Daoy (cell line): ENCODE measurements around the gene NPLOC4. TPM values are rescaled to one million over a fixed set of nuclear protein-coding genes. Genes with fewer than 3 reads are reported as not detected.

Experiments used
- DNase-seq: peaks from one replicate; pipeline ENCODE4 v3.0.0-alpha.2; 2015; ENCODE audit warnings: low read depth
- total RNA-seq: library from RNA; depleted of rRNA; stranded (reverse); fragments of >200 nt; shearing (Covaris generic); gene quantifications from 2 replicates; pipeline ENCODE4 v1.2.3, GENCODE V29; 2014

Gene NPLOC4
- total RNA-seq, 1 experiment from 2014 or later, result 78.5 TPM

DNA sequence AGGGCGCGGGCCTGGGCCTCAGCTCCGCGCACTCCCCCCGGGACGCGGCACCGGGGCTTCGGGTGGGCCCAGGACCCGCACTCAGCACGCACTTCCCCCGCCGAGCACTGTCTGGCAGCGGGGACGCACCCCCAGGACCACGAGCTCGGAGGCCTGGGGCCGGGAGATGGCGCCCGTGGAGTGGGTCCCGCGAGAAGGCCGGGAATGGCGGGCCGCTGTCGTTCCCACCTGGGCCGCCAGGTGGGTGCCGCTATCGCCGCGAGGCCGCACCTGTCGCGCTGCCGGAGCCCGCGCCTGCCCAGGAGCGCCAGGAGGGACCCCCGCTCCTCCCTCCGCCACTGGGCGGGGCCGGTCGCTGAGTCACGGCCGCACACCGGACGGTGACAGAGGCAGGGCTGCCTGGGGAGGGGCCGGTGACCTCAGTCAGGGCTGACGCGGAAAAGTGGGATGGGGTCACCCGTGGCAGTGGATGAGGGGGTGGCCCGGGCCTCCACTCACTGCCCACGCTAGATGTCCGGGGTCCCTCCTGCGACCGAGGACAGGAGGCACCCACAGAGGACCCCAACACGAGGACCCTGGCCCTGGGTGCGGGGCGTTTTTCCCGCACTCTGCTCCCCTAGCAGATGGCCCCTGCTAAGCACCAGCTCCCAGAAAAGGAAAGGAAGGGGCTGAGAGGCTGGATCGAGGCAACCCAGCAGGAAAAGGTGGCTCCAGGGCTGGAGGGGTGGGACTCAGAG, 117.5 kb downstream of the NPLOC4 start:
- peak; percentile 80 for DNase-seq

DNA sequence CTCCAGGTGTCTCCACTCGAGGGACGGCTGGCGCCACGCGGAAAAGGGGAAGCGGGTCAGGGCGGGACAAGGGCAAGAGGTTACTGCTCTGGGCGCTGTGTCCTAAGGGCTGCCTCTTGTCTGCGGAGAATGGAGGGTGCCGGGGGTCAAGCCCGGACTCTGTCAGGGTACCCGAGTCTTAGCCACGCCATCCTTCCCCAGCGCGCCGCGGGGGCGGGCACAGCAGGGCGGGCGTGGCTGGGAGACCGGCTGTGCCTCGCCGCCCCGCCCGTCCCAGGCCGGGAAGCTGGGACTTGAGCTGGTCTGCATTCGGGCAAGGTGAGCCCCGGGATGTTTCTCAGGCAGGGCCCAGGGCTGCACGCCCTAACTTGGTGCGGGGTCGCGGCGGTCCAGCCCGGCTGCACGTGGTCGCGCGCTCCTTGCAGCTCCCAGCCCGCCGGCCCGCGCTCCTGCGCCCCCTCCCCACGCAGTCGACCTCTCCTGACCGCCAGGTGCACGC, 118.1 kb downstream of the NPLOC4 start:
- DNase-seq, result peak; percentile 75

DNA sequence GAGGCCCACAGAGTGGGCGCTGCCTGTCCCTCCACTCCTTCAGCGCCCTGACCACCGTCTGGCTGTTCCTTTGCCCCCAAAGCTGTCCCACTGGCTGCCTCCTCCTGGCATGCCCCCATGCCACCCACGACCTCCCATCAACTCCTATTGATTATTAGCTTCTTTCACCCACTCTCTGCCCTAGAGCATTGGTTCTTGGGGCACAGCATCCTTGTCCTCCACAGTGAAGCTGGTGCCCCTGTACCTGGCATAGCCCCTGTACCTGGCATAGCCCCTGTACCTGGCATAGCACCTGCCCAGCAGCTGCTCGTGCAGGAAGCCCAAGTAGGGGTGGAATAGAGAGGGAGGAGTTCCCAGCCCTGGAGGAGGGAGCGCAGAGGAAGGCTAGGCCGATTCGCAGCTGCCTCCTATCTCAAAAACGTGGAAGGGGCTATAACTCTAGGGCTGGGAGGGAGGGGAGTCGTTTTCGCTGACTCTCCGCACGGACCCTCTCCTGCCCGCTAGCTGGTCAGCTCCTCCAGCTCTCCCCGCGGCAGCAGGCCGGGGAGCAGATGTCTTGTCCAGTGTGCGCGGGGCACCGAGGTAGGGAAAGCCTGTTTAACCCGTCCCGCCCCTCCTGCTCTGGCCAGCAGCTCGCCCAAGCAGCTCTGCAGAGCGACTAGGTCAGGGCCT, 118.7 kb downstream of the NPLOC4 start:
- DNase-seq, result peak; percentile 11

DNA sequence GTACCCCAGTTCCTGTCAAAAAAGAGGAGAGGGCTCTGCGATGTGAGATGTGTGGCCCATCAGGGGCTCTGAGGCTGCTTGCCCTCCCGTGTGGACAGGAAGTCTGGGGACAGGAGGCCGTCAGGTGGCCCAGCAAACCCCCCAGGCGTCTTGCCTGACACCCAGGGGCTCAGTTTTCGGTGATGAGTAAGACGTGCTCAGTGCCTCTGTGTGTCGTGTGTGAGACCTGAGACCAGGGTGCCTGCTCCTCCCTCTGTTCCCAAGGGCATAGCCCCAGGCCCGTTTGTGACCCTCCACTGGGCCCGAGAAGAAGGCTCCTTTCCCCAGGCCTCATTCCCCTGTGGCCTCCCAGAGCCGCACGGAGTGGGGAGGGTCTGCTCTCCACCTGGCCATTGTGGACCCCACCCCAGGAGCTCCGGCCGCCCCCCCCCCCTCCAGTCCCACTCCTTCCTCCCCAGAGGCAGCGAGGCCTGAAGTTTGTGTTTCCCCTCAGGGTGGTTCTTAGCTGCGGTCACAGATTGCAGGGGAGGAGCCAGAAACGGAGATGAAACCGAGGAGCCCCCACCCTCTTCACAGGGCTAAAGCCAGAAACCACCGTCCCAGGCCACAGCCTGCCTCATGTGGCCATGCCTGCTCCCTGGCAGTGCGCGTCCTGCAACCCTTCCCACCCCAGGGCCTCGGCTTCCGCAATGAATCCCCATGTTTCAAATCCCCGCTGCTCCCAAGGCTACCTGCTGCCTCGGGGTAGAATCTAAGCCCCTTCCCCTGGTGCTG, 119.4 kb downstream of the NPLOC4 start:
- peak; percentile 42 for DNase-seq

DNA sequence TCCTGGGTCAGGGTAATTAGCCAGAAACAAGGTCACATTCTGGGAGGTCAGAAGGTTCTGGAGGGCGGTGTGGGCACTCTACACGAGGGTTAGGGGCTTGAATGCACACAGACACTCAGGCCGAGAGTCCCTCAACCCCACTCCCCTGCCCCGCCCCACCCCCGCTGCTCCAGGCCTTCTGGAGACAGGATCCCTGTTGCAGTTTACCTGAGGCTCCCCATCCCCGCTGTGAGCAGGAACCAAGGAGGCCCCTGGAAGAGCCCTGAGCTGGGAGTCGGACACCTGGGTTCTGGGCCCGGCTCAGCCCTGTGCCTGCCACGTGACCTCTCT, 119.9 kb downstream of the NPLOC4 start:
- DNase-seq, result no peak

DNA sequence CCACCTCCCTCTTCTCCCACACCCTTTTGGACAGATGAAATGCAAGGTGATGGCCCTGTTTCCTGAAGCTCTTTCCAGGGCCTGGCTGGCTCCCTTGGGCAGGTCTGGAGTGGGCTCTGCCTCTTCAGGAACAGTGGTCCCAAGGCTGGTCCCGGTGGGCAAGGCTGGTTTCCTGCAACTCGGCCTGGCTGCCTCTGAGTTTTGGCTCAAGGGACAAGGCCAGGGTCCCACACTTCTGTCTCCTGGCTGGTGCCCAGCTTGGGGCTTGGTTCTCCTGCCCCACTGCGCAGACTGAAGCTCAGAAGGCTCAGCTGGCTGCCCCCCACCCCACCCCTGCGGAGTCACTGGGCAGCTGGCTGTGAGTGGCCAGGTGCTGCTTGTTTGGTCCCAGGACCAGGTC, 120.5 kb downstream of the NPLOC4 start:
- peak; percentile 15 for DNase-seq

DNA sequence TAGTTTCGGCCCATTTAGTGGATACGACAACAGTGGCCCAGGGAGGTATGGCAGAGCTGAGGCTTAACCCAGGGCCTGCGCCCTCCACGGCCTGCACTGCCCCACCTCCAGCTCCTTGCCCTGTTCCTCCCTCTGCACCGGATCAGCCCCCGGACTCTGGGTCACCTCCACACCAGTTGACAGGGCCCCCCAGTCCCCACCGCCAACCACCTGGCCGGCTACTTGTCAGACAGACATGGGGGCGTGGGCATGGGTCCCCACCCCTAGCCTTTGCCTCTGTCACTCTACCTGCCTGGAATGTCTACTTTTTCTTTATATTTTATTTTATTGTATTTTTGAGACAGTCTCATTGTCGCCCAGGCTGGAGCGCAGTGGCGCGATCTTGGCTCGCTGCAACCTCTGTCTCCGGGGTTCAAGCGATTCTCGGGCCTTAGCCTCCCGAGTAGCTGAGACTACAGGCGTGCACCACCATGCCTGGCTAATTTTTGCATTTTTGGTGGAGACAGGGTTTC, 121.3 kb downstream of the NPLOC4 start:
- DNase-seq, result no peak

DNA sequence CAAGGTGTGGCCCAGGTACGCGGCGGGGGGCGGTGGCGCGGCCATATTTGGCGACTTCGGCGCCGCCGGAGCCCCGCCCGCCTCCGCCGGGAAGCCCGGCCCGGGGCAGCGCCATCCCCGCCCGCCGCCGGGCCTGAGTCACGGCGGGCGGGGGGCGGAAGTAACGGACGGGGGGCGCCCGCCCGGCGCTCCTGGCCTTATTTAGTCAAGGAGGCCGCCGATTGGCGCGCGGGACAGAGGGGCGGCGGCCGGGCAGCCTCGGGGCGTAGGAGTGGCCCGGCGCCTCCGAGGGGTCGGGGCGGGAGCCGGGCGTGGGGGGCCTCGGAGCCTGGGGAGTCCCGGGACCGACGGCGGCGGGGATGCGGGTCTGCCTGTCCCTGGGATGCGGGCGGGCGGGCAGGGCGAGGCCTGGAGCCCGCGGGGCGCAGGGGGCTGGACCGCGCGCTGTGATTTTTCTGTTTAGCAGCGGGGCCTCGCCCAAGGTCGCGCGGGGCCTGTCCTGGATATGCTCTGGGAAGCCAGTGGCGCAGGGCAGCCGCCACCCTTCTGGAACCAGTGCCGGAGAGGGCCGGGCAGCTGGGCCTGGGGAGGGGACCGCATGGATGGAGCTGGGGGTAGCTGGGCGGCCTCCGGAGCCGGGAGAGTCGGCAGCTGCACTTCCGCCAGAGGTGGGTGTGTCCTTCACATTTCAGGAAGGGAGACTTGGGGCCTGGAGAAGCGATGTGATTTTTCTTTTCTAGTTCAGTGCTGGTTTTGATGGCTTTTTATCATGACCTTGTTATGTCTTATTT, 122.0 kb downstream of the NPLOC4 start:
- DNase-seq, result peak; percentile 93

DNA sequence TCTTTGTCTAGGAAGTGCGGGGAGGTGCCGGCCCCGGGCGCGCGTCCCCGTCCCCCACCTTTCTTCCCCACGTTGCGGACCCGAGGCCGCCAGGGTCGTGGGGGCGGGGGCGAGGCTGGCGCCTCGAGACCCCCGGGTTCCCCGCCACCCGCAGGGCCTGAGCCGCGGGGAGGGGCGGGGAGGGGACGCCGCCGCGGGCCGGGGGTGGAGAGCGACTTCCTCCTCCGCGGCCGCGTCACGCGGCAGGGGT, 122.5 kb downstream of the NPLOC4 start:
- no peak for DNase-seq

DNA sequence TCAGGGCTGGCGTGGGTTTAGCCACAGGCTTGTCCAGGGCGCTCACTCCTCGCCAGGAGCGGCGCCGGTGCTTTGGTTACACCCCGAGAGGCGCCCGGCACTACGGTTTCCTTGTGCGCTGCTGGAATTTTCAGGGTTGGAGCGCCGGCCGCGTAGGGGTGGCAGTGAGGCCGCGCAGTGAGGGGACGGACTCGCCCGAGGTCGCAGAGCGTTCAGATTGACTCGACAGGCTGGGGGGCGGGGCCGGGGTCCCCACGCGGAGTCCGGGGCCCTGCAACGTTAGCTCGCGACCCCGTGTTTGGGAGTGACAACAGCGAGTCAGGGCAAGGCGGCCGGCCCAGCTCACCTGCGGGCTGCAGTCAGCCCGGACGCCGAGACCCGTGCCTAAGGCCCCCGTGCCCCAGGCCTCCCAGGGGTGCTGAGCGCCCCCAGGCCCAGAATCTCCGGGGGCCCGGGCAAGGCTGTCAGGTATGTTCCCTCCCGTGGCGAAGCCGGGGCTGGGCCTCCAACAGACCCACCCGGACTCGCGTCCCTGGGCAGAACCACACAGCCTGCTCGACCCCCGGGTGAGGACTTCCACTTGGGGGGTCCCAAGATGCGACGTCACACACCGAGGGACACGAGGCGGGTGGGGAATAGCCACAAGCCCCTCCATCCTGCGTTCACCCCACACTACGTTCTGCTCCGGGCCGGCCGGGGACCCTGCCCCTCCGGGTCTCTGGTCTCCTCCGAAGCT, 123.0 kb downstream of the NPLOC4 start:
- DNase-seq, result peak; percentile 84

DNA sequence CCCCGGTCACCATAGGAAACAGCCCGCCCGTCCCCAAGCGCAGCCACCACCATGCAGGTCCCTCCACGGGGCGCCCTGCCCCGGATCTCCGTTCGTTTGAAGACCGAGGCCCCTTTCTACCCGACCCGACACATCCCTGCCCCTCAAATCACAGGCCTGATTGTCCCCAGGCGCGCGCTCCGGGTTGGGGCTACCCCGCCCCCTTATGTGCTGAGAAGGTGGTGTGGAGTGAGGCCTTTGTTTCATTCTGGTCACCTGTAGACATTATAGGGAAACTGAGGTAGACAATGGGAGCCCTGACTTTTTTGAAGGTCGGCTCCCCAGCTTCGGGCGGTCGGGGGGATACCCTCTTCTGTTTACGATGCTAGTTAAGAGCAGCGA, 123.5 kb downstream of the NPLOC4 start:
- DNase-seq, result peak; percentile 83

DNA sequence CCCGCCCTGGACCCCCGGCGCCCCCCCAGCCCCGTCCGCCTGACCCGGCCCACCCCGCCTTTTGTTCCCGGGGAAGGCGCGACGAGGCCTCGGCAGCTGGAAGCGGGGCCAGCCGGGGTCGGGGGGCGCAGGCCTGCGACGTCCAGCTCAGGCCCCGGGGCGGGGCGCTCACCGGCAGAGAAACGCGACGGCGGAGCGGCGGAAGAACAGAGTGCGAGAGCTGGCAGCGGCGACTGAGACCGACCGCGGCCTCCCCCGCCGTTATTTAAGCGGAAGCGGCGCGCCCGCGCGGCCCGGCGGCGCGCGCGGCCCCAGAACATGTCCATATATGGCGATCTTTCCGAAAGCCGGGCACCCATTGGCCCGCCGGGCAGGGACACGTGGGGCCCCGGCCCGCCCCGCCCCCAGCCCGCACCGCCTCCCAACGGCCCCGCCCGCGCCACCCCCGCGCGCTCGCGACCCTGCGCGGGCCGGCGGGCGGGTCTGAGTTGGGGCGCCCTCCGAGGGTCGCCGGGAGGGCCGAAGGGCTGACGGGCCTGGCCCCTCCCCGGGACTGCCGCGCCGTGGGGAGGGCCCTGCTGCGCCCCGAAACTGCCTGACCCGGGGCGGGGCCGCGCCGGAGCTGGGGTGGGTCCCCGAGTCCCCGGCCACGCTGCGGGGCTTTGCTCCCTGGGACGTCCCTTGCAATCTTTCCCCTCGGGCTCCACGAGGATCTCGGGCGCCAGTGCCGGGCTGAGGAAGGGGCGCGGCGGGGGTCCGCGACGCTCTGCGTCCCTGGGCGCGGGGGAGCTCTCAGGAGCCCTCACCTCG, 124.1 kb downstream of the NPLOC4 start, which contains the start of gene ACTG1:
Gene ACTG1, minus strand, starts transcription at position 238 of the 810 bp plus-strand sequence. CDS start 445 bp downstream, outside the sequence.
- DNase-seq, result peak; percentile 95

DNA sequence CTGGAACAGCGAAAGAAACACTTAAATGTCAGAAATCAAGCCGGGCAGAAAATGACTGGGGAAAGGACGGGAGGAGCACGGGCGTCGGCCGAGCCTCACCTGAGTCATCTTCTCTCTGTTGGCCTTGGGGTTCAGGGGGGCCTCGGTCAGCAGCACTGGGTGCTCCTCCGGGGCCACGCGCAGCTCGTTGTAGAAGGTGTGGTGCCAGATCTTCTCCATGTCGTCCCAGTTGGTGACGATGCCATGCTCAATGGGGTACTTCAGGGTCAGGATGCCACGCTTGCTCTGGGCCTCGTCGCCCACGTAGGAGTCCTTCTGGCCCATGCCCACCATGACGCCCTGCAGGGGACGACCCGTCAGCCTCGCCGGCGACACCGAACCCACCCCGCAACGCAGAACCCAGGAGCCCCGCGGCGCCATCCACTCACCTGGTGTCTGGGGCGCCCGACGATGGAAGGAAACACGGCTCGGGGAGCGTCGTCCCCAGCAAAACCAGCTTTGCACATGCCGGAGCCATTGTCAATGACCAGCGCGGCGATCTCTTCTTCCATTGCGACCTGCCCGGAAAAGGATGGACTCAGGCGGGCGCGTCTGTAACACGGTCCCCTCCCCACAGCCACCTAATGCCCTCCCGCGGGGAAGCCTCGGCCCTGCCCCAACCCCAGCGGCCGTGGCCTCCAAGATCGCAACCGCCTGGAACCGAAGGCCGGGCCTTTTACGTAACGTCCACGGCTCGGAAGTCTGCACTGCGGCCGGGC, 124.9 kb downstream of the NPLOC4 start:
- DNase-seq, result peak; percentile 42

DNA sequence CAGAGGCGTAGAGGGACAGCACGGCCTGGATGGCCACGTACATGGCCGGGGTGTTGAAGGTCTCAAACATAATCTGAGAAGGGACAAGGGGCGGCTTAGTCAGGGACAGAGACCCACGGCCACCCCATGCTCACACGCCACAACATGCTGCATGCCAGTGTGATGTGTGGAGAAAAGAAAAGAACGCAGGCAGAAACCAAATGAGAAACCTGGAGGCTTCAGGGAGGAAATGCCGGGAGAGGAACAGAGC, 125.4 kb downstream of the NPLOC4 start:
- no peak for DNase-seq

DNA sequence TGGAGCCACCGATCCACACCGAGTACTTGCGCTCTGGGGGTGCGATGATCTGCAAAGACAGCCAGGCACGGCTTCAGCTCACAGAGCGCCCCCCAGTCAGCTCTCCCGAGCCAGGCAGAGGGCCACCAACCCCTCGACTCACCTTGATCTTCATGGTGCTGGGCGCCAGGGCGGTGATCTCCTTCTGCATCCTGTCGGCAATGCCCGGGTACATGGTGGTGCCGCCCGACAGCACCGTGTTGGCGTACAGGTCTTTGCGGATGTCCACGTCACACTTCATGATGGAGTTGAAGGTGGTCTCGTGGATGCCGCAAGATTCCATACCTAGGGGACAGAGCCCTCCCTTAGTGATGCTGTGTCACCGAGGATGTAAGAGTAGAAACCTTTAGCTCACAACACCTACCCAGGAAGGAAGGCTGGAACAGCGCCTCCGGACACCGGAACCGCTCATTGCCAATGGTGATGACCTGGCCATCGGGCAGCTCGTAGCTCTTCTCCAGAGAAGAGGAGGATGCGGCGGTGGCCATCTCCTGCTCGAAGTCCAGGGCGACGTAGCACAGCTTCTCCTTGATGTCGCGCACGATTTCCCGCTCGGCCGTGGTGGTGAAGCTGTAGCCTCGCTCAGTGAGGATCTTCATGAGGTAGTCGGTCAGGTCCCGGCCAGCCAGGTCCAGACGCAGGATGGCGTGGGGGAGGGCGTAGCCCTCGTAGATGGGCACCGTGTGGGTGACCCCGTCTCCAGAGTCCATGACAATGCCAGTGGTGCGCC, 125.9 kb downstream of the NPLOC4 start:
- DNase-seq, result peak; percentile 41

DNA sequence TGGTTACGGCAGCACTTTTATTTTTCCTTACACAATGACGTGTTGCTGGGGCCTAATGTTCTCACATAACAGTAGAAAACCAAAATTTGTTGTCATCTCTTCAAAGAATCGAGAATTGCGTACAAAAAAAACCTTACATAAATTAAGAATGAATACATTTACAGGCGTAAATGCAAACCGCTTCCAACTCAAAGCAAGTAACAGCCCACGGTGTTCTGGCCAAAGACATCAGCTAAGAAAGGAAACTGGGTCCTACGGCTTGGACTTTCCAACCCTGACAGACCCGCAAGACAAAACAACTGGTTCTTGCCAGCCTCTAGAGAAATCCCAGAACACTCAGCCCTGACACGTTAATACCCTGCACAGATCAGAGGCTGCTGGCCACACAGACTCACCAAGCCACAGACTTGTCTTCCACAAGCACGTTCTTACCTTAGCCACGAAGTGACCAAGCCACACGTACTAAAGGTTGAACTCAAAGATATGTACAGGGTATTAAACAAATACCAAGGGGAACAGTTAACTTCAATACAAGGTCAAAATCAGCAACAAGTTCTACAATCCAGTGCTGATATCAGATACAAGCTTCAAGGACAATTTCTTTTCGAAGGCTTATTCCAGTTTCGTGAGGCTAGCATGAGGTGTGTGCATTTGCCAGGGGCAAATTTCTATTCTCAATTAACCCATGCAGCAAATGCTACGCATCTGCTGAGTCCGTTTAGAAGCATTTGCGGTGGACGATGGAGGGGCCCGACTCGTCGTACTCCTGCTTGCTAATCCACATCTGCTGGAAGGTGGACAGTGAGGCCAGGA, 126.7 kb downstream of the NPLOC4 start:
- DNase-seq, result peak; percentile 18

DNA sequence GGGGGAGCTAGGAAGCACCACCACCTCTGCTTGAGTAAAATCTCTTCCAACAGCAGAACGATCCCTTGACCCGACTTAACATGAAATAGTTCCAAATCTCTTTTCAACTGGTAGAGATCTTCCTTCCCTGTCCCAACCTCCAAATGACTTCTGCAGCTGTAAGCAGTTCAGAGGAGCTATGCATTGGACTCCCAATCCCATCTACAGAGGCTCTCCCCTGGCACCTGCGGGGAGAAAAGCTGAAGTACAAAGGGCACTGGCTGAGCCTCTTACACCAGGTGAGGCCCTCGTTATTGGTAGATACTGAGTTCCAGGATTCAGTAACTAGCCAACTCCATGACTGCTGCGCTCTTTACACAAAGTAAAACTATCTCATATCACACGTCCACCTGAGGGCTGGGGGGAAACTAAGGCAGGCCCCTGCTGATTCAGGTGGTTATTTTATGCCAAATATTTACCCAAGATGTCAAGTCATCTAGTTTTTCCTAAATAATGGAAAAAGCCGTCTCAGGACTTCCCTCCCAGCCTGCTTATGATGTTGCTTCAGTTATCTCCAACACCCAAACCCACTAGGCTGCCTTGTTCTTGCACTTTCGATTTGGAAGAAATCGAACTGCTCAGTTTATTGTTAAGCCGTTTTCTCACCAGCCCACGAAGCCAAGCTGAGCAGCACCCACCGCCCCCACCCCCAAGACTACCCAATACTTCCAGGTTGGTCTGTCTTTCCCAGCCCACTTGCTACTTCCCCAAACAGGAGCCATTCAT, 127.5 kb downstream of the NPLOC4 start:
- DNase-seq, result peak; percentile 35
